ENCODE results near the gene PFDN5.
"Not testable (repeated sequence)": the region's sequence is repeated elsewhere in the genome, so short reads cannot be mapped to it uniquely, and the experiment has no call there.

PFDN5 gene

GRCh38 chr12:53287741-53288216 lies 7.6 kb upstream of the PFDN5 start:
- peak; percentile 61 for DNase-seq

GRCh38 chr12:53288322-53288721 lies 7.0 kb upstream of the PFDN5 start:
- DNase-seq = no peak

GRCh38 chr12:53289891-53290290 lies 5.5 kb upstream of the PFDN5 start:
- DNase-seq = no peak

GRCh38 chr12:53290661-53291060 lies 4.7 kb upstream of the PFDN5 start:
- DNase-seq = no peak

GRCh38 chr12:53292426-53292825 lies 2.9 kb upstream of the PFDN5 start:
- DNase-seq = no peak

- no peak for DNase-seq
Observed at GRCh38 chr12:53295891-53296219, 513 bp downstream of the PFDN5 start.

GRCh38 chr12:53297106-53297505 lies 1.8 kb downstream of the PFDN5 start:
- not testable (repeated sequence) for DNase-seq

- DNase-seq = no peak
Observed at GRCh38 chr12:53298164-53298563, 2.8 kb downstream of the PFDN5 start.

- DNase-seq = peak; percentile 46
Observed at GRCh38 chr12:53299101-53299453, 3.7 kb downstream of the PFDN5 start.

- DNase-seq = peak; percentile 94
Observed at GRCh38 chr12:53299454-53300180, 4.3 kb downstream of the PFDN5 start, which contains the start of gene MYG1. Gene MYG1, plus strand, starts transcription at chr12:53299695. Its CDS starts 43 bp downstream, at chr12:53299738.

GRCh38 chr12:53300187-53300586 lies 4.8 kb downstream of the PFDN5 start:
- DNase-seq = no peak

- no peak for DNase-seq
Observed at GRCh38 chr12:53302903-53303302, 7.6 kb downstream of the PFDN5 start.

- no peak for DNase-seq
Observed at GRCh38 chr12:53306826-53307225, 11.5 kb downstream of the PFDN5 start.

- DNase-seq = no peak
Observed at GRCh38 chr12:53308276-53308675, 12.9 kb downstream of the PFDN5 start.

GRCh38 chr12:53313996-53314395 lies 18.7 kb downstream of the PFDN5 start:
- no peak for DNase-seq

GRCh38 chr12:53320352-53321195 lies 25.2 kb downstream of the PFDN5 start:
- DNase-seq = no peak

- DNase-seq = peak; percentile 51
Observed at GRCh38 chr12:53324113-53324778, 28.9 kb downstream of the PFDN5 start.

- DNase-seq = peak; percentile 96
Observed at GRCh38 chr12:53324779-53325510, 29.6 kb downstream of the PFDN5 start.

- peak; percentile 80 for DNase-seq
Observed at GRCh38 chr12:53325511-53326061, 30.2 kb downstream of the PFDN5 start.

GRCh38 chr12:53326460-53327185 lies 31.3 kb downstream of the PFDN5 start:
- DNase-seq = no peak

GRCh38 chr12:53327435-53328042 lies 32.2 kb downstream of the PFDN5 start:
- DNase-seq = no peak

Measured in femur (tissue), 1 donor.